ENCODE results near the gene XPO5. TPM values are rescaled to one million over a fixed set of nuclear protein-coding genes. Genes with fewer than 3 reads are reported as not detected.
A peak's percentile ranks its signal among the peaks of the same experiment; 100 is the strongest.

Gene XPO5
- total and polyA plus RNA-seq, 2 of the 4 experiments (the other 2 are of a cell fraction), result 29.0 to 30.1 TPM

- intact Hi-C loops (cut with micrococcal nuclease), result no loop called here
- no peak overlapping the region for H4K8ac ChIP-seq (ENCODE audit: low read depth in 2 of 2, low read length in 2 of 2)
- H3K18ac ChIP-seq (ENCODE audit: low read depth, low read length), result no peak overlapping the region
- H2AFZ ChIP-seq (replicated peaks; ENCODE audit: low read length, poor library complexity), result no peak overlapping the region
- H3K9me1 ChIP-seq (ENCODE audit: insufficient read depth, low read length), result peaks cover 38% of the 10 kb centered on the region
- no peak for DNase-seq
- no peak overlapping the region for H2BK120ac ChIP-seq (ENCODE audit: low read depth, low read length)
- H2AK9ac ChIP-seq (replicated peaks; ENCODE audit: low read depth, low read length, poor library complexity), result peak overlapping the region; percentile 11
- H3K4me2 ChIP-seq (ENCODE audit: low read depth, low read length), result no peak overlapping the region
- H3K4me3 ChIP-seq (ENCODE audit: insufficient read depth, low read depth, low read length), result no peak overlapping the region
- H3K9me3 ChIP-seq (ENCODE audit: control insufficient read depth, insufficient read depth, low read length), result no peaks in the 10 kb centered on the region
- POLR2A ChIA-PET (ENCODE audit: unreplicated experiment), result no interaction called here
- H3K9ac ChIP-seq (ENCODE audit: low read depth, low read length), result no peak overlapping the region
- H3K27me3 ChIP-seq (ENCODE audit: control insufficient read depth, insufficient read depth, low read length), result no peaks in the 10 kb centered on the region
- H3K56ac ChIP-seq (ENCODE audit: extremely low read depth, insufficient read depth, low read length), result no peak overlapping the region
- H3K4me1 ChIP-seq (ENCODE audit: control insufficient read depth, insufficient read depth, low read length), result peaks cover 46% of the 10 kb centered on the region
- peak overlapping the region; percentile 36; the same call in 1 of the 2 replicates for H2AK5ac ChIP-seq (ENCODE audit: low read depth, low read length)
- in situ Hi-C loops (cut with MboI; ENCODE audit: low sequenced_read_pairs), result loop anchor here (5.0 to 10.0 kb wide), 2 partner anchors 50 to 237 kb away; no protein-coding TSS in a partner anchor
- no peak overlapping the region for H4K91ac ChIP-seq (ENCODE audit: insufficient read depth, low read depth, low read length)
- H2BK15ac ChIP-seq (ENCODE audit: low read depth, low read length), result no peak overlapping the region
- TF ChIP-seq RCOR1 (IDR thresholded peaks at IDR 0.05; ENCODE audit: insufficient replicate concordance, low read length) (no peak), SMC3 (IDR thresholded peaks at IDR 0.05; ENCODE audit: low read depth, low read length) (no peak), BHLHE40 (IDR thresholded peaks at IDR 0.05; ENCODE audit: low read depth, low read length) (no peak), MAZ (IDR thresholded peaks at IDR 0.05; ENCODE audit: borderline replicate concordance, low read depth, low read length) (no peak), CHD1 (IDR thresholded peaks at IDR 0.05; ENCODE audit: low read depth, low read length) (no peak), CEBPB (IDR thresholded peaks at IDR 0.05; ENCODE audit: low read depth, low read length) (no peak)
- TF ChIP-seq, protein P1, sequence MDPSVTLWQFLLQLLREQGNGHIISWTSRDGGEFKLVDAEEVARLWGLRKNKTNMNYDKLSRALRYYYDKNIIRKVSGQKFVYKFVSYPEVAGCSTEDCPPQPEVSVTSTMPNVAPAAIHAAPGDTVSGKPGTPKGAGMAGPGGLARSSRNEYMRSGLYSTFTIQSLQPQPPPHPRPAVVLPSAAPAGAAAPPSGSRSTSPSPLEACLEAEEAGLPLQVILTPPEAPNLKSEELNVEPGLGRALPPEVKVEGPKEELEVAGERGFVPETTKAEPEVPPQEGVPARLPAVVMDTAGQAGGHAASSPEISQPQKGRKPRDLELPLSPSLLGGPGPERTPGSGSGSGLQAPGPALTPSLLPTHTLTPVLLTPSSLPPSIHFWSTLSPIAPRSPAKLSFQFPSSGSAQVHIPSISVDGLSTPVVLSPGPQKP (IDR thresholded peaks at IDR 0.05; ENCODE audit: borderline replicate concordance, low read depth, low read length), result no peak
- H3K27ac ChIP-seq (ENCODE audit: insufficient read depth, low read length), result no peak overlapping the region
- H3K79me1 ChIP-seq (ENCODE audit: low read depth in 1 of 2, low read length in 2 of 2), result peaks cover 34 to 71% of the 10 kb centered on the region in 2 experiments
- H2BK20ac ChIP-seq (ENCODE audit: low read depth, low read length), result no peak overlapping the region
- H3K23ac ChIP-seq (ENCODE audit: low read depth, low read length), result no peak overlapping the region
- no peak overlapping the region for H2BK5ac ChIP-seq (ENCODE audit: low read depth, low read length, poor library complexity, severe bottlenecking)
- BruUV-seq (replicated peaks), result no TSS peak
- 90% methylated on average over 2 of the region's 6 CpGs; no CpG with 5 or more reads in 1 of the 2 experiments for WGBS, 2 experiments (ENCODE audit: extremely low coverage in 2 of 2, insufficient read length in 1 of 2)
- H3K36me3 ChIP-seq (ENCODE audit: control insufficient read depth, insufficient read depth, low read length), result peaks cover 8% of the 10 kb centered on the region
- peaks cover 26% of the 10 kb centered on the region; the same call in 1 of the 2 replicates for H4K20me1 ChIP-seq (ENCODE audit: insufficient read depth, low read length)
- ATAC-seq (ENCODE audit: low read depth), result no peak
- CTCF ChIA-PET, result interaction anchor here (3.3 kb wide), 1 partner anchor 13 kb away, joined by 17 read pairs; no protein-coding TSS in a partner anchor
- H3K4ac ChIP-seq (ENCODE audit: low read depth, low read length), result no peak overlapping the region
- dilution Hi-C loops (cut with HindIII; ENCODE audit: low sequenced_read_pairs, unreplicated experiment), result no loop called here
- no peak overlapping the region for H3K14ac ChIP-seq (replicated peaks; ENCODE audit: low read depth, low read length)
- H4K5ac ChIP-seq (ENCODE audit: low read depth, low read length), result no peak overlapping the region
Observed at GRCh38 chr6:43494321-43494720, 81.5 kb downstream of the XPO5 start.
